GM18519 (cell line): ENCODE data around the gene SPINT3.
"Not testable (repeated sequence)": the region's sequence is repeated elsewhere in the genome, so short reads cannot be mapped to it uniquely, and the experiment has no call there.

Source experiments
- ATAC-seq: cut with Tn5 transposase; IDR thresholded peaks from one replicate; pipeline ENCODE4 v1.9.1; 2021; ENCODE audit warnings: mild to moderate bottlenecking, moderate library complexity; ENCODE audit not compliant: unreplicated experiment, low FRiP score

SPINT3 gene

GRCh38 chr20:45503403-45503802 lies 12.0 kb downstream of the SPINT3 start:
- no peak for ATAC-seq

- ATAC-seq, result no peak
Observed at GRCh38 chr20:45502561-45502960, 12.9 kb downstream of the SPINT3 start.

DNA sequence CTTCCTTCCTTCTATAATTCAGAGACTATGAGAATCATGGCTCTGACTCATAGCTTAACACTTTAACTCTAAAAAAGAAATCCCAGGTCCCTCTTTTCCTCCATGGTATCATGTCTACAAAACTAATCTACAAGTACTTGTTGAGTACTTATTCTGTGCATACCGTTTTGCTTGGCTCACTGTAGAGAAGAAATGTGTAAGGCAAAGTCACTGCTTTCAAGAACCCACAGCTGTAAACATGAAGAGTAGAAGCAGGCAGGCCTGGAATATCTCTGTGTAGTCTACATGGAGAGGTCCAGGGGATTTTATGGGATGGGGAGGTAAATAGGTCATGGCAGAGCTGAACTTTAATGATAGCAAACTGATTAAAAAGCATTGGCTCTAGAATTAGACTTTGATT lies 13.8 kb downstream of the SPINT3 start:
- ATAC-seq, result no peak

DNA sequence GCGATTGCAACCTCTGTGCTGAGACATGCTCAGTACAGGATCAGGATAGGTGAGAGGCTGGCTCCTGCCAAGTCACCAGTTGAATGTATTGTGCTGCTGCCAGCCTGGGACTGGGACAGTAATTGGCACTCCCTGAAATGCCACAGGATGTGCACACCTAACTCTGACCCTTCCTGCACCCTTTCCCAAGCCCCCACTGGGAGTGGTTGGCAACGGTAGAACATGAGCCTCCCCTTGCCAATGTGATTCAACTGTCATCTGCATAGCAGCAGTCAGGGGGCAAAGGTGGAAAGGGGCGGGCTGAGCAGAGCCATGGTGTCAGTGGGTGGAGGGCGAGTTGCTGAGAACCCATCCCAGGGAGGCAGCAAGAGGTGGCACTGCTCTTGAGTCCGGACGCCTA lies 15.4 kb downstream of the SPINT3 start:
- ATAC-seq, result no peak

- no peak for ATAC-seq
Observed at GRCh38 chr20:45497971-45498494, 17.4 kb downstream of the SPINT3 start.

GRCh38 chr20:45496166-45496565 lies 19.3 kb downstream of the SPINT3 start:
- ATAC-seq, result no peak

GRCh38 chr20:45495501-45495941 lies 19.9 kb downstream of the SPINT3 start:
- no peak for ATAC-seq

GRCh38 chr20:45489083-45489531 lies 26.3 kb downstream of the SPINT3 start:
- no peak for ATAC-seq

DNA sequence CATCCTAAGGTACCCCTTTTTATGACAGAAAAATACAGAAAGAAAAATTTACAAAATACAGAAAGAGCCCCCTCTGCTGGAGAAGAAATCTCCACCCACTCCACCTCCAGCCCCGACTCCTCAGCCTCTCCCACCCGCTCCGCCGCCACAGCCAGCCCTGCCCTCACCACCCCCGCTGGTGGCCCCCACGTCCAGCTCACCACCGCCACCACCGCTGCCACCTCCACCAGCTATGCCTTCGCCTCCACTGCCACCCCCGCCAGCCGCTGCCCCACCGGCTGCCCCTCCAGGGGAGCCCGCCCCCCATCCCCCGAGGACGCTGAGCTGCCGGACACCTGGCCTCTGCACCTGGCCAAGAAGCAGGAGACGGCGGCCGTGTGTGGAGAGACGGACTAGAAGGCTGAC lies 28.2 kb downstream of the SPINT3 start:
- ATAC-seq, result no peak

- no peak for ATAC-seq
Observed at GRCh38 chr20:45485388-45485787, 30.0 kb downstream of the SPINT3 start.

- no peak for ATAC-seq
Observed at GRCh38 chr20:45484676-45485075, 30.7 kb downstream of the SPINT3 start.

- ATAC-seq, result no peak
Observed at GRCh38 chr20:45479822-45480221, 35.6 kb downstream of the SPINT3 start.

GRCh38 chr20:45477530-45478148 lies 37.8 kb downstream of the SPINT3 start:
- ATAC-seq, result not testable (repeated sequence)

- ATAC-seq, result not testable (repeated sequence)
Observed at GRCh38 chr20:45472286-45472685, 43.1 kb downstream of the SPINT3 start.

DNA sequence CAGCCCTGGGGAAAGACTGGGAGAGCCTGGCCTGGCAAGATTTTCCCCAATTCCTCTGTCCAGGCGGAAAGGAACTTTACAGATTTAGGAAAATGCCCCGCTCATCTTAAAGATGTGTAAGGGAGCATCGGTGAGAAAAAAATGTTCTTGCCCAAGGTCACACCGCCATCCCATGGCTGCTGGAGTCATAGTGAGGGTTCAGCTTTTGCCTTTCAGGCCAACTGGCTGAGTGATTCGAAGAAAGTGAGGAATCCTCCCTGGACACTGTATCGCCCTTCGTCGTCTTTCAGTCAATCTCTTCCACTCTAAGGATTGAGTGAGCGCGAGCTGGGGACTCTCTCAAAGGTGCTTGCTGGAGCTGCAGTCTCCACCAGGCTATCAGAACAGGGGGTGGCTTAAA lies 44.5 kb downstream of the SPINT3 start:
- ATAC-seq, result no peak

GRCh38 chr20:45470262-45470931 lies 45.0 kb downstream of the SPINT3 start:
- no peak for ATAC-seq

GRCh38 chr20:45469336-45470261 lies 45.8 kb downstream of the SPINT3 start, which contains the start of gene WFDC2:
WFDC2 (plus strand) TSS chr20:45469753; CDS start chr20:45469782, 29 bp downstream.
- ATAC-seq, result no peak

DNA sequence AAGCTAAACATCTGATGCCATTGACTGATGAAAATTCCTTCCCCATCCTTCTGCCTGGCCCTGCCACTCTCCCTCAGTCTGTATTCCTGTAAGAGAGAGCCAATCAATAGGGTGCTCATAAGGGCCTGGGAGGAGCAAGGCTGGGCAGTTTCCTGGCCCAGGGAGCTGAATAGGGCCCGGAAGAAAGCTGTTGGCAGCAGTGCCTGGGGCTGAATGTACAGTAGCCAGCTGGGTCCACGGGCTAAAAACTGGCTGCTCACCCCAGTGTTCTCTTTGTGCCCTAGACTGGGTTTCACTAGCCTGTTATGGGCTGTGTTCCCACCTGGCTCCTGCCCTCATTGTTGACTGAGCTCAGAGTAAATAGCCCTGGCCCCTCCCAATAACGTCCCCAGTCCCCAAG lies 47.6 kb downstream of the SPINT3 start:
- no peak for ATAC-seq

- no peak for ATAC-seq
Observed at GRCh38 chr20:45467172-45467571, 48.2 kb downstream of the SPINT3 start.

DNA sequence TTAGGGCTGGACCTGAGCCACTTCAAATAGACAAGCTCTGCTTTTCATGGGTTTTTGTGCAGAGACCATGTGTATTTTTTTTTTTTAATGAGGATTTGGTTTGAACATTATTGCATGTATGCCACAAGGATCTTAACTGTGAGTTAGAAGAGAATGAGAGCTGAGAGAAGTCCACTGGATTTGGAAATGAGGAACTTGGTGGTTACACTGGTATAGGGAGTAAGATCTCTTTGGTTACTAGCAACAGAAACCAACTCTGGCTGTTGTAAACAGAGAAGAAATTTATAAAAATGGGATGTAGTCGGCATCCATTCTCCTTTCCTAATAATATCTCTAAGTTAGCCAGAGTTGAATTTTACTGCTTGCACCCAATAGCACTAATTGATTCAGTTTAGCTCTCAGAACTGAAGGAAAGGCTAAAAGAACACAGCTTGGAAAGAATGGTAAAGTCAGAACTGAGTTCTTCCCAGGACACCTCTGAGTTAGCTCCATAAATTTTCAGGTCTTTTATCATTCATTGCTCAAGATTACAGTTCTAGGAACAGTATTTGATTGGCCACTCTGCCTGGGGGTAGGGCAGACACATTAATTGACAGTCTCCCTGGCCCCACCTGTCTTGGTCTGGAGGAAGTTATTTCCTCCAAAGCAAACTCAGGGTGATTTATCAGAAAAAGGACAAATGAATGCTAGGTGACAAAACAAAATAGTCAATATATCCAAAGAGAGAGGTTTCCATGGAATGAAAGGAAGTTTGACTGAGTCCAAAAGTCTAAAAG lies 49.7 kb downstream of the SPINT3 start:
- no peak for ATAC-seq
